CD8-positive, alpha-beta memory T cell (primary cell): ENCODE results near the gene SLC2A13. TPM values are rescaled to one million over a fixed set of nuclear protein-coding genes. Genes with fewer than 3 reads are reported as not detected.
"Not testable (repeated sequence)": the region's sequence is repeated elsewhere in the genome, so short reads cannot be mapped to it uniquely, and the experiment has no call there.

Source experiments
- CTCF ChIA-PET: fragments of 350-600 bp; sonication (Branson Sonifier 250); formaldehyde crosslinking; loops from one replicate; lab custom pipeline; 2021; ENCODE audit warnings: antibody characterized with exemption; lab: Charles Lee
- POLR2A ChIA-PET: fragments of 350-600 bp; sonication (Branson Sonifier 250); formaldehyde crosslinking; loops from one replicate; lab custom pipeline; 2021; ENCODE audit warnings: antibody characterized with exemption; lab: Charles Lee
- DNase-seq, 5 donors: peaks; one replicate each; pipeline versions ENCODE4 v3.0.0 to v3.0.0-alpha.2; 2020 to 2022; ENCODE audit warnings: mixed read lengths in 1 of 5
- H3K27ac ChIP-seq: one replicate; pipeline ENCODE4 v1.7.0; 2013; ENCODE audit warnings: low read depth, mild to moderate bottlenecking, low read length, moderate library complexity
- H3K27me3 ChIP-seq: 2 replicates; pipeline ENCODE4 v1.7.0; 2013; ENCODE audit warnings: low read length, mild to moderate bottlenecking; ENCODE audit not compliant: insufficient read depth, poor library complexity, severe bottlenecking
- H3K36me3 ChIP-seq: 2 replicates; pipeline ENCODE4 v1.7.0; 2013; ENCODE audit warnings: mild to moderate bottlenecking, low read length, moderate library complexity; ENCODE audit not compliant: insufficient read depth
- H3K4me1 ChIP-seq: 2 replicates; pipeline ENCODE4 v1.7.0; 2013; ENCODE audit warnings: mild to moderate bottlenecking, low read length, moderate library complexity; ENCODE audit not compliant: insufficient read depth
- H3K4me3 ChIP-seq: 2 replicates; pipeline ENCODE4 v1.7.0; 2013; ENCODE audit warnings: mild to moderate bottlenecking, low read length
- H3K9me3 ChIP-seq: 2 replicates; pipeline ENCODE4 v1.7.0; 2013; ENCODE audit warnings: mild to moderate bottlenecking, low read length
- H3K27ac Mint-ChIP-seq, 8 donors: one replicate each; pipeline ENCODE4 v1.8.0; 2020 to 2021; ENCODE audit warnings: mixed read lengths in 8 of 8, mild to moderate bottlenecking in 6 of 8, inconsistent platforms in 3 of 8, moderate library complexity in 3 of 8
- H3K27me3 Mint-ChIP-seq, 2 donors: one replicate each; pipeline ENCODE4 v1.8.0; 2020 to 2021; ENCODE audit warnings: mixed read lengths in 2 of 2, mild to moderate bottlenecking in 1 of 2, moderate library complexity in 1 of 2
- H3K36me3 Mint-ChIP-seq, 3 donors: one replicate each; pipeline ENCODE4 v1.8.0; 2020 to 2021; ENCODE audit warnings: mixed read lengths in 3 of 3, inconsistent platforms in 1 of 3, mild to moderate bottlenecking in 1 of 3
- H3K4me1 Mint-ChIP-seq, 3 donors: one replicate each; pipeline ENCODE4 v1.8.0; 2020 to 2021; ENCODE audit warnings: mixed read lengths in 3 of 3, inconsistent platforms in 1 of 3, mild to moderate bottlenecking in 1 of 3
- H3K4me3 Mint-ChIP-seq, 7 donors: one replicate each; pipeline ENCODE4 v1.8.0; 2020 to 2021; ENCODE audit warnings: mixed read lengths in 7 of 7, mild to moderate bottlenecking in 6 of 7, moderate library complexity in 4 of 7, inconsistent platforms in 2 of 7
- H3K9me3 Mint-ChIP-seq, 5 donors: one replicate each; pipeline ENCODE4 v1.8.0; 2020 to 2022; ENCODE audit warnings: mixed read lengths in 5 of 5, mild to moderate bottlenecking in 3 of 5, moderate library complexity in 2 of 5, inconsistent platforms in 1 of 5
- polyA plus RNA-seq: library from polyadenylated mRNA; unstranded; fragments of 300-500 nt; fragmentation: Illumina TruSeq; gene quantifications from one replicate; pipeline ENCODE4 v1.2.3, GENCODE V29; 2021
- total RNA-seq, 2 experiments: library from RNA; stranded (reverse); gene quantifications; one replicate each; pipeline ENCODE4 v1.2.3, GENCODE V29; 2021

SLC2A13 gene
- total and polyA plus RNA-seq, 3 experiments from 2014 or later = 2.1 to 6.5 (median 6.3) TPM

GRCh38 chr12:39788239-39788638 lies 317.6 kb downstream of the SLC2A13 start:
- Histone ChIP-seq H3K36me3 (no peaks in the 10 kb centered on the region), H3K27ac (no peak overlapping the region), H3K9me3 (no peaks in the 10 kb centered on the region), H3K4me3 (no peak overlapping the region), H3K4me1 (no peaks in the 10 kb centered on the region), H3K27me3 (no peaks in the 10 kb centered on the region)
- Mint-ChIP-seq H3K9me3 (peaks cover 0 to 4% (median 2%) of the 10 kb centered on the region in 5 donors), H3K27ac (no peak overlapping the region), H3K4me3 (no peak overlapping the region), H3K4me1 (no peaks in the 10 kb centered on the region), H3K27me3 (no peaks in the 10 kb centered on the region), H3K36me3 (no peaks in the 10 kb centered on the region)
- POLR2A ChIA-PET = no interaction called here
- CTCF ChIA-PET = no interaction called here
- no peak for DNase-seq

GRCh38 chr12:39785814-39786213 lies 320.1 kb downstream of the SLC2A13 start:
- DNase-seq, H3K27me3 ChIP-seq, H3K4me3 ChIP-seq, H3K9me3 Mint-ChIP-seq, H3K36me3 ChIP-seq, H3K4me1 ChIP-seq, POLR2A ChIA-PET, H3K4me1 Mint-ChIP-seq, H3K27ac ChIP-seq, H3K36me3 Mint-ChIP-seq, H3K4me3 Mint-ChIP-seq, H3K27me3 Mint-ChIP-seq, CTCF ChIA-PET, H3K9me3 ChIP-seq: not testable (repeated sequence)
- peak overlapping the region in 1 of 8 donors; percentile 17 for H3K27ac Mint-ChIP-seq

GRCh38 chr12:39782026-39782545 lies 323.8 kb downstream of the SLC2A13 start:
- no peak overlapping the region for H3K4me3 Mint-ChIP-seq
- peak overlapping the region in 1 of 8 donors; percentile 21 for H3K27ac Mint-ChIP-seq
- H3K27ac ChIP-seq = no peak overlapping the region
- peaks cover 0 to 5% (median 2%) of the 10 kb centered on the region in 3 donors for H3K36me3 Mint-ChIP-seq
- no peaks in the 10 kb centered on the region for H3K4me1 ChIP-seq
- POLR2A ChIA-PET = no interaction called here
- CTCF ChIA-PET = no interaction called here
- no peaks in the 10 kb centered on the region for H3K36me3 ChIP-seq
- H3K4me3 ChIP-seq = no peak overlapping the region
- H3K9me3 Mint-ChIP-seq = peaks cover 0 to 4% (median 2%) of the 10 kb centered on the region in 5 donors
- H3K27me3 ChIP-seq = no peaks in the 10 kb centered on the region
- H3K9me3 ChIP-seq = no peaks in the 10 kb centered on the region
- H3K4me1 Mint-ChIP-seq = no peaks in the 10 kb centered on the region
- H3K27me3 Mint-ChIP-seq = no peaks in the 10 kb centered on the region
- no peak for DNase-seq

- Histone ChIP-seq H3K27me3 (no peaks in the 10 kb centered on the region), H3K4me1 (no peaks in the 10 kb centered on the region), H3K36me3 (no peaks in the 10 kb centered on the region), H3K27ac (no peak overlapping the region), H3K9me3 (no peaks in the 10 kb centered on the region), H3K4me3 (no peak overlapping the region)
- H3K27me3 Mint-ChIP-seq = no peaks in the 10 kb centered on the region
- H3K9me3 Mint-ChIP-seq = peaks cover 0 to 4% (median 0%) of the 10 kb centered on the region in 5 donors
- peaks cover 0 to 5% (median 2%) of the 10 kb centered on the region in 3 donors for H3K36me3 Mint-ChIP-seq
- CTCF ChIA-PET = no interaction called here
- POLR2A ChIA-PET = no interaction called here
- peak overlapping the region in 1 of 8 donors; percentile 38 for H3K27ac Mint-ChIP-seq
- H3K4me1 Mint-ChIP-seq = no peaks in the 10 kb centered on the region
- H3K4me3 Mint-ChIP-seq = no peak overlapping the region
- DNase-seq = no peak
Observed at GRCh38 chr12:39780913-39781446, 324.9 kb downstream of the SLC2A13 start.

- peaks cover 0 to 4% (median 0%) of the 10 kb centered on the region in 5 donors for H3K9me3 Mint-ChIP-seq
- peaks cover 0 to 5% (median 2%) of the 10 kb centered on the region in 3 donors for H3K36me3 Mint-ChIP-seq
- no peak for DNase-seq
- CTCF ChIA-PET = no interaction called here
- Histone ChIP-seq H3K27ac (no peak overlapping the region), H3K4me1 (no peaks in the 10 kb centered on the region), H3K4me3 (no peak overlapping the region), H3K36me3 (no peaks in the 10 kb centered on the region), H3K9me3 (no peaks in the 10 kb centered on the region), H3K27me3 (no peaks in the 10 kb centered on the region)
- H3K27me3 Mint-ChIP-seq = no peaks in the 10 kb centered on the region
- no peak overlapping the region for H3K4me3 Mint-ChIP-seq
- H3K27ac Mint-ChIP-seq = no peak overlapping the region
- POLR2A ChIA-PET = no interaction called here
- H3K4me1 Mint-ChIP-seq = no peaks in the 10 kb centered on the region
Observed at GRCh38 chr12:39780411-39780912, 325.4 kb downstream of the SLC2A13 start.

GRCh38 chr12:39779768-39780340 lies 326.0 kb downstream of the SLC2A13 start:
- H3K4me1 ChIP-seq = no peaks in the 10 kb centered on the region
- H3K27me3 ChIP-seq = no peaks in the 10 kb centered on the region
- no peaks in the 10 kb centered on the region for H3K36me3 ChIP-seq
- Mint-ChIP-seq H3K27ac (no peak overlapping the region), H3K4me3 (no peak overlapping the region), H3K4me1 (no peaks in the 10 kb centered on the region), H3K36me3 (peaks cover 0 to 5% (median 2%) of the 10 kb centered on the region in 3 donors), H3K9me3 (peaks cover 0 to 4% (median 0%) of the 10 kb centered on the region in 5 donors), H3K27me3 (no peaks in the 10 kb centered on the region)
- H3K4me3 ChIP-seq = no peak overlapping the region
- CTCF ChIA-PET = no interaction called here
- DNase-seq = no peak
- no peaks in the 10 kb centered on the region for H3K9me3 ChIP-seq
- POLR2A ChIA-PET = no interaction called here
- no peak overlapping the region for H3K27ac ChIP-seq

- DNase-seq = no peak
- Mint-ChIP-seq H3K9me3 (no peaks in the 10 kb centered on the region), H3K27me3 (no peaks in the 10 kb centered on the region), H3K4me1 (no peaks in the 10 kb centered on the region), H3K27ac (no peak overlapping the region), H3K36me3 (peaks cover 0 to 4% (median under 1%) of the 10 kb centered on the region in 3 donors), H3K4me3 (no peak overlapping the region)
- Histone ChIP-seq H3K4me3 (no peak overlapping the region), H3K27me3 (no peaks in the 10 kb centered on the region), H3K9me3 (no peaks in the 10 kb centered on the region), H3K36me3 (no peaks in the 10 kb centered on the region), H3K27ac (no peak overlapping the region), H3K4me1 (no peaks in the 10 kb centered on the region)
- POLR2A ChIA-PET = no interaction called here
- CTCF ChIA-PET = no interaction called here
Observed at GRCh38 chr12:39777465-39777864, 328.4 kb downstream of the SLC2A13 start.

- H3K27me3 Mint-ChIP-seq = no peaks in the 10 kb centered on the region
- ChIA-PET CTCF (no interaction called here), POLR2A (no interaction called here)
- no peak overlapping the region for H3K4me3 Mint-ChIP-seq
- no peaks in the 10 kb centered on the region for H3K4me1 Mint-ChIP-seq
- H3K36me3 ChIP-seq = no peaks in the 10 kb centered on the region
- no peak overlapping the region for H3K27ac Mint-ChIP-seq
- H3K9me3 ChIP-seq = no peaks in the 10 kb centered on the region
- H3K4me3 ChIP-seq = no peak overlapping the region
- no peak for DNase-seq
- H3K36me3 Mint-ChIP-seq = no peaks in the 10 kb centered on the region
- H3K27ac ChIP-seq = no peak overlapping the region
- no peaks in the 10 kb centered on the region for H3K4me1 ChIP-seq
- H3K27me3 ChIP-seq = no peaks in the 10 kb centered on the region
- no peaks in the 10 kb centered on the region for H3K9me3 Mint-ChIP-seq
Observed at GRCh38 chr12:39773266-39773665, 332.6 kb downstream of the SLC2A13 start.
